GM20000 (cell line): ENCODE results near the gene NCKAP5.

ENCODE experiments used
- DNase-seq: peaks from one replicate; pipeline ENCODE4 v3.0.0; 2012; ENCODE audit warnings: low spot score
- CTCF ChIP-seq: IDR thresholded peaks from 2 replicates; pipeline ENCODE4 v1.5.1; 2012; ENCODE audit warnings: mild to moderate bottlenecking, control low read depth; ENCODE audit errors: extremely low read depth, missing control alignments

NCKAP5 gene

GRCh38 chr2:133072837-133073694 is 495.2 kb downstream of the NCKAP5 start:
- no peak for TF ChIP-seq CTCF

GRCh38 chr2:133063775-133064174 is 504.5 kb downstream of the NCKAP5 start:
- no peak for TF ChIP-seq CTCF
- DNase-seq: no peak

More at GRCh38 chr2:133072837-133073694, 495.2 kb downstream of the NCKAP5 start:
- DNase-seq: no peak

GRCh38 chr2:133062931-133063665 is 505.2 kb downstream of the NCKAP5 start:
- TF ChIP-seq CTCF: no peak
- no peak for DNase-seq

GRCh38 chr2:133061874-133062593 is 506.2 kb downstream of the NCKAP5 start:
- TF ChIP-seq CTCF: no peak
- DNase-seq: no peak

DNA sequence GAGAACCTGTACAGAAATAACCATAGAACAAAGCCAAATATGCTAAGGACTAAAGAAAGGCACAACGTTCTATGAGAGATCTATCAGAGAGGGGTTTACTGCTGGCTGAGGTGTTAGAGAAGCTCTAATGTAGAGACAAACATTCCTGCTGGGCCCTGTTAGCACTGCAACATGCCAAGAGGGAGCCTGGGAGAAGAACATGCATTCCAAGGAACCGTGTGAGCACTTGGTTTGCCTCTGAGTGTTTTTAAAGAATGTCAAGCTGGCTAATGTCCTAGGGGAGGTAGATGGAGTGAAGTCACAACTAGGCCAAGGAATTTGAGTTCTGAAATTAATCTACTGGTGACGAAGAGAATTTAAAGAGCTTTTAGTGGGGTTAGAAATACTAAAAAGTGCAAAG is 514.0 kb downstream of the NCKAP5 start:
- DNase-seq: no peak
- TF ChIP-seq CTCF: no peak

- TF ChIP-seq CTCF: no peak
- DNase-seq: no peak
Observed at GRCh38 chr2:133053541-133053940, 514.7 kb downstream of the NCKAP5 start.
